ENCODE results near the gene KCNJ5.
A peak's percentile ranks its signal among the peaks of the same experiment; 100 is the strongest.

KCNJ5 gene

DNA sequence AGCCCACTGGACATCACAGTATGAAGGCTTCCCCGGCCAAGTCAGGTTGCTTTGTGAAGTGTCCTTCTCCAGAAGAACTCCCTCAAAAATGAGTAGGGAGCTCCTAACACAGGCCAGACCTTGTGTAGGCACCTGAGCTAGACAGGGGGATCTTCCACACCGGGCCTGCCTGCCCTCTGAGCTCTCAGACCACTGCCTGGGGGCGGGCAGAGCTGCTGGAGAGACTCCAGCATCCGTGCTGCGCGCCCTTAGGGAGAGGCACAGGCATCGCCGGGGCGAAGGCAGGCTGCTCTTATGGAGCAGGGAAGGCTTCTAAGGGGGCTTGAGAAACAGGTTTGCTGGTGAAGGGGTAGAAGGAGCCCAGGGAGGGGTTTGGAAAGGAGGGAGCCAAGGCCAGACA lies 4.4 kb downstream of the KCNJ5 start:
- DNase-seq (ENCODE audit: low read depth) = no peak

GRCh38 chr11:128896356-128896755 lies 5.2 kb downstream of the KCNJ5 start:
- DNase-seq (ENCODE audit: low read depth) = no peak

DNA sequence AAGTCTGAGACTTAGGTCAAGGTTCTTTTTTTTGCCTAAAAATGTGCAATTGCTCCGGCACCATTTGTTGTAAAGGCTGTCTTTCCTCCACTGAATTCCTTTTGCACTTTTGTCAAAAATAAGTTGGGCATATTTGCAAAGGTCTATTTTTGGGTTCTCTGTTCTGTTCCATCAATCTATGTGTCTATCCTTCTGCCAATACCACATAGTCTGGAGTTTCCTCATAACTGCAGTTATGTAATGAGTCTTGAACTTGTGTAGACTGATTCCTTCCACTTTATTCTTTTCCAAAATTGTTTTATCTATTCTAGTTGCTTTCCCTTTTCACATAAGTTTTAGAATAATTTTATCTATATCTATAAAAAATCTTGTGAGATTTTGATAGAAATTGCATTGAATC lies 6.7 kb downstream of the KCNJ5 start:
- DNase-seq (ENCODE audit: low read depth) = no peak

DNA sequence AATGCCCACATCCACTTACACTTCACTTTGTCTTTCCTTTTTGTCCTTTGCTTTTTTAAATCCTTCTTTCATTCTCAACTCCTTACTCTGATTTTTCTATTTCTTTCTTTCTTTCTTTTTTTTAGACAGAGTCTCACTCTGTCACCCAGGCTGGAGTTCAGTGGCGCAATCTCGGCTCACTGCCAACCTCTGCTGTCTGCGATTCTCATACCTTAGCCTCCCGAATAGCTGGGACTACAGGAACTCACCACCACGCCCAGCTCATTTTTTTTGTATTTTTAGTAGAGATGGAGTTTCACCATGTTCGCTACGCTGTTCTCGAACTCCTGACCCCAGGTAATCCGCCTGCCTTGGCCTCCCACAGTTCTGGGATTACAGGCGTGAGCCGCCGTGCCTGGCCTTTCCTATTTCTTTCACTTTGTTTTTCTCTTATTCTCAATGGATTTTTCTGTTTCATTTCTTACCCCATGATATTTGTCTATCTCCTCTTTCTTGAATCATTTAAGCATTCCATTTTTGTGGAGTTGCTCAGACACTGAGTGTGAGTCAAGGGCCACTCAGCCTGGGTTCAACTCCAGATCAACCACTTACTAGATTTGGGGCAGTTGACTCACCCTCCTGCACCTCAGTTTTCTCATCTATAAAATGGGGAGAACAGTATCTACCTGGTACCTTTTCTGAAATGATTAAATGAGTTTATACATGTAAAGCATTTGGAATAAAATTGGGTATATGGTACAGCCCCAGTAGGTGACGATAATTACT lies 7.6 kb downstream of the KCNJ5 start:
- DNase-seq (ENCODE audit: low read depth) = no peak

GRCh38 chr11:128900468-128900867 lies 9.3 kb downstream of the KCNJ5 start:
- DNase-seq (ENCODE audit: low read depth) = no peak

- DNase-seq (ENCODE audit: low read depth) = no peak
Measured at GRCh38 chr11:128901653-128902514, 10.7 kb downstream of the KCNJ5 start.

- DNase-seq (ENCODE audit: low read depth) = no peak
Measured at GRCh38 chr11:128902515-128903066, 11.4 kb downstream of the KCNJ5 start.

DNA sequence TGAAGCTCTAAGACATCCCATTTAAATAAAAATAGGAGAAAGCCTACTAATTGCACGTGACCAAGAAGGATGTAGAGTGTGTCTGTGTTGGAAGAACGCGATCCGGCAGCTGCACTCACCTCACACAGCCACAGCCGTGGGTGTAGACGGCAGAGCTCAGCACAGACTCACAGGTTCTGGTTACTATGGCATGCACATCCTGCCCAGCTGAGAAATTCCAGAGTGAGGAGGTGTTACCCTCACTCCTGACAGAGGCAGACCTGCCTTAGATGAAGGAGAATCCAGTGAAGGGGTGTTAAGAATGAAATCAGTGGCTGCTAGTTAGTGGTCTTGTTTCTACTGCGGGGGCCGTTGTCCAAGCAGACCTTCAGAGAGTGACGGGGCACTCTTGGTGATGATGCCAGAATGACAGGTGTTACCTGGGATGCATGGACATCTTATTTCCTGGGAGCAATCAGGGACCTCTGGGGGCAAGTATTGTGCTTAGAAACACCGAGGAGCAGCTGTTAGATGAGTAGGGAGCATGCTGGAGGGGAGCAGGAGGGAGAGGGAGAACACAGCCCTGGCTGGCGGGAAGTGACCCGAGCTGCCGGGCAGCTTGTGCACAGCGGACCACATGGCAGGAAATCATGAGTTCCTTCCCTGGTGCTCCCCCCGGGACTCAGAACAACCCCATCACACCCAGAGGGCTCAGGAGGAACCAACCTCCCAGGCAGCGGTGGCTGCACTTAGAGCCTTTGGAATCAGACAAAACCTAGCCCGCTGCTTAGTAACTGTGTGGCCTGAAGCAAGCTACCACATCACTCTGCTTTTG lies 12.3 kb downstream of the KCNJ5 start:
- DNase-seq (ENCODE audit: low read depth) = no peak

DNA sequence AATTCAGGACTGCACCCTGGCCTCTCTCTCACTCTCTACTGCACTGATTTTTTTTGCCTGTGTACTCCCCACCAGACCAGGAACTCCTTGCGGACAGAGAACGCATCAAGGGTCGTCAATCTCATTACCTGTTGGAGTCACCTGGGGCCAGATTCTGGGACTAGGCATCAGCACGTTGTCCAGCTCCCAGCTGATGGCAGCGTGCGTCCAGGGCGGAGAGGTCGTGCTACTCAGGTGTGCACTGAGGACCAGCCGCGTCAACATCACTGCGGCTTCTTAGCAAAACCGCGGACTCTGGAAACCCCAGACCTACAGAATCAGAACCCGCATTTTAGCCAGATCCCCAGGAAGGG lies 13.1 kb downstream of the KCNJ5 start:
- no peak for DNase-seq (ENCODE audit: low read depth)

- no peak for DNase-seq (ENCODE audit: low read depth)
Measured at GRCh38 chr11:128904656-128905344, 13.6 kb downstream of the KCNJ5 start.

- peak; percentile 14 for DNase-seq (ENCODE audit: low read depth)
Measured at GRCh38 chr11:128905345-128906184, 14.4 kb downstream of the KCNJ5 start.

DNA sequence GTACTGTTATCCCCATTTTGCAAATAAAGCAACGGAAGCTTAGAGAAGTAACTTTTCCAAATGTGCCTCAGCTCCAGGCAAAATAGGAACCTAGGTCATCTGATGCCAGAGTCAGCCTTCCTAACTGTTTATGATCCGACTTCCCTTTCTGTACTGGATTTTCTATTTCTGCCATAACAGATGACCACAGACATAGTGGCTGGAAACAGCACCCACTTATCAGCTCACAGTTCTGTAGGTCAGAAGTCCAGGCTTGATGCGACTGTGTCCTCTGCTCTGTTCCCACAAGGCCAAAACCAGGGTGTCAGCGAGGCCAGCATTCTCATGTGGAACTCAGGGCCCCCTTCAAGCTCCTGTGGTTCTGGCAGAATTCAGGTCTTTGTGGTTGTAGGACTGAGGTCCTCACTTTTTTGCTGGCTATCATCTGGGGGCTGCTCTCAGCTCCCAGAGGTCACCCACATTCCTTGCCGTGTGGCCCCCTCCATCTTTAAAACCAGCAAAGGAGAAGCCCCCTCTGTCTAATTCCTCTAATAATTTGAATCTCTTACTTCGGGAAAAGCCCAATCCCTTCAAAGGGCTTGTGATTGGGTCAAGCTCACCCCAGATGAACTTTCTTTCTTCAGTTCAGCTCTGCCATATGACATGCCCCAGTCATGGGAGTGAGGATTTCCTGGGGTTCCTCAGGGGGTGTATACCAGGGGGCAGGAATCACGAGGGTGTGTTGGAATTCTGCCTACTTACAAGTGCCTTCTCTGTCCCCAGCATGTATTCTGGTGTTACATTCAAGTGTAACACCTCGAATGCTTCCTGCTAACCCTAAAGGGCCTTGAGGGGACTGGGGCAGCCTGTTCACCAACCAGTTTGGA lies 15.3 kb downstream of the KCNJ5 start:
- no peak for DNase-seq (ENCODE audit: low read depth)

DNA sequence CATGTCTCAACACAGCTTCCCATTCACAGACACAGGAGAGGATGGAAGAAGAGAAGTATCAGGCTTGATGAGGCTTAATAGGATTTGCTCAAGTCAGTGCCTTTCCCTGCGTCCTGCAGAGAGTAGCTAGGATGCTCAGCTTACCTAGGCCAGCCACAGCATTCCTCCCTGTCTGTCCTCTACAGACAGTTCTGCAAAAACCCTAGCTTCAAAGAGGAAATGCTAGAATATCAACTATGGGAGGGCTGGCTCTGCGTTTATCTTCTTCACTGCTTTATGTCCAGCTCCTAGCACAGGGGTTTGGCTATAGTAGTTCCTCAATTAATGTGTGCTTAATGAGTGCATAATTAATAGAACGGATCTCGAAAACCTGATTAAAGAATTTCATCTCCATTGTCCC lies 16.4 kb downstream of the KCNJ5 start:
- DNase-seq (ENCODE audit: low read depth) = no peak

GRCh38 chr11:128908391-128909246 lies 17.5 kb downstream of the KCNJ5 start:
- DNase-seq (ENCODE audit: low read depth) = no peak

DNA sequence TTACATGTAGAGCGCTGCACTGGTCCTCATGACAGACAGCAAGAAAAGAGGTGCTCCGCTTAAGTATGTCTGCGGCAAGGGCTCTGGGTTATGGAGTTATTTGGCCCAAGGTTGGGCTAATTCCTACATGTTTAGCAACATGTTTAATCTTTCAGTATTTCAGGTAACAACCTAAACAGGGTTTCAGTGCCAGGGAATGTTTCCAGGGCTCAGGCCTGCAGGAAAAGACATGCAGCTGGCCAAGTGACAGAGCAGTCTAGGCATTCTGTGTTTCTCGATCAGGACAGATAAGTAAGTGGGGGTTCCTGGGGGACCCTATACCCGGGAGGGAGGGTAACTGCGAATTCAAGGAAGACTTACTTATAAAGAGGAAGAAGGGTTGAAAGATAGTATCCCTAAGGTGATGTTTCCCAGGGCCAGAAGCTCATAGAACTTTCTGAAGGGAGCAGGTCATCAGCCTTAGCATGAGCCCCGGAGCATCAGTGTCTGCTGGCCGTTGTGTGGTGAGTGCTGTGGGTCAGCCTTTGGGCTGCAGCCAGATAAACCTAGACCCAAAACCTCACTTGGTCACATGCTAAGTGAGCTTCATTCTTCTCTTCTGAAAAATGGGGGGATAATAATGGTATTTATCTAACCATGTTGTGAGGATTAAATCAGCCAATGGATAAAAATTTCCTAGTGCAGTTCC lies 18.4 kb downstream of the KCNJ5 start:
- no peak for DNase-seq (ENCODE audit: low read depth)

DNA sequence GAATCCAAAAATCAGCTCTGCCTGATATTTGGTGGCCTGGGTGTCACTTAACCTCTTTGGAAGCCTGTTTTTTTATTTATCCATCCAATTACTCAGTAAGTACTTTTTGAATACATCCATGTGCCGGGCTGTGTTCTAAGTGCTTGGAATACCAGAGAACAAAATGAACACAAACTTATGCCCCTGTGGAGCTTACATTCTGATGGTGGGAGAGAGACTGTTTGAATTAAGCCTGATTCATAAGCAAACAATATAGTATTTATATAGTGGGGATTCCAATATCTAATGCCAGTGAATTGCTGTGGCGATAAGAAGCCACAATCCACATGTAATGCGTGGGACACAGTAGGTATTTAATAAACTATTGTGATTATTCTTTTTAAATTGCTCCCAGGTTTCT lies 19.4 kb downstream of the KCNJ5 start:
- DNase-seq (ENCODE audit: low read depth) = no peak

- no peak for DNase-seq (ENCODE audit: low read depth)
Measured at GRCh38 chr11:128911239-128911638, 20.1 kb downstream of the KCNJ5 start.

GRCh38 chr11:128911701-128912100 lies 20.5 kb downstream of the KCNJ5 start:
- DNase-seq (ENCODE audit: low read depth) = no peak
